Prostate gland (tissue), 2 donors: Measurements from ENCODE around the gene GSG1.

Experiments
- CTCF ChIP-seq, 4 experiments: fragments of 200-600 bp in 2 of 4; fragments of 450-650 bp in 2 of 4; sonication (generic) in 2 of 4; IDR thresholded peaks; 1 replicate in 3 of 4; 2 replicates in 1 of 4; pipeline ENCODE4 v1.5.1; 2016 to 2019; ENCODE audit warnings: antibody characterized with exemption in 4 of 4, mild to moderate bottlenecking in 2 of 4, moderate library complexity in 2 of 4
- POLR2A ChIP-seq: fragments of 450-650 bp; IDR thresholded peaks from one replicate; pipeline ENCODE4 v1.6.1; 2016; ENCODE audit warnings: antibody characterized with exemption, mild to moderate bottlenecking
- POLR2AphosphoS5 ChIP-seq: sonication (generic); formaldehyde crosslinking; IDR thresholded peaks from one replicate; pipeline ENCODE4 v1.6.1; 2017; ENCODE audit warnings: antibody characterized with exemption

DNA sequence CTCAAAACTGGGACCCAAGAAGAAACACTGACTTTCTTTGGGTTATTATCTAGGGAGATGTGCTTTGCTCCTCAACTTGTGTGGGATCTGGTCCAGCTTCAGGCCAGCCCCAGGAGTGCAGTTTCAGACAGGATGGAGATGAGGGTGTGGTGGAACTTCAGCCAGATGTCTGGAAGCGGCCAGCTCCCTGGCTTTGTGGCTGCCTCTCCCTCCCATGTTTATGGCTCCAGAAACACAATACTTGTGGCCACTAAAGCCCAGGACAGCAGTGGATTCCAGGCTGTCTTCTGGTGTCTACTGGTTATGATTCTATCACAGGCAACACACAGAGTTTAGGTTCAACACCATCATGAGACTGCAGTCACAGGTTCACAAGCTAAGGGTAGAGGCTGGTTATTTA lies 48.8 kb upstream of the GSG1 start:
- TF ChIP-seq CTCF (IDR thresholded peaks at IDR 0.05) (no peak), POLR2A (no peak), POLR2AphosphoS5 (no peak)
